HG03025 (cell line): Measurements from ENCODE around the gene NRF1.
"Not testable (repeated sequence)": the region's sequence is repeated elsewhere in the genome, so short reads cannot be mapped to it uniquely, and the experiment has no call there.

Source experiments
- ATAC-seq: cut with Tn5 transposase; IDR thresholded peaks from one replicate; pipeline ENCODE4 v1.9.1; 2021; ENCODE audit warnings: mild to moderate bottlenecking, moderate library complexity; ENCODE audit not compliant: unreplicated experiment, low FRiP score

The NRF1 gene

GRCh38 chr7:129611246-129612111, at the start of gene NRF1:
Gene NRF1 (plus strand): TSS chr7:129611720. CDS start chr7:129657352, 45,632 bp downstream.
- peak; percentile 73 for ATAC-seq

- not testable (repeated sequence) for ATAC-seq
Observed at GRCh38 chr7:129566323-129566722, 45.2 kb upstream of the NRF1 start.

- no peak for ATAC-seq
Observed at GRCh38 chr7:129567377-129567776, 44.1 kb upstream of the NRF1 start.

- ATAC-seq: no peak
Observed at GRCh38 chr7:129568240-129568639, 43.3 kb upstream of the NRF1 start.

GRCh38 chr7:129569326-129569725, 42.2 kb upstream of the NRF1 start:
- no peak for ATAC-seq

GRCh38 chr7:129569811-129570215, 41.7 kb upstream of the NRF1 start:
- no peak for ATAC-seq

GRCh38 chr7:129571201-129571600, 40.3 kb upstream of the NRF1 start:
- ATAC-seq: no peak

GRCh38 chr7:129572205-129572604, 39.3 kb upstream of the NRF1 start:
- ATAC-seq: no peak

- ATAC-seq: no peak
Observed at GRCh38 chr7:129574487-129574886, 37.0 kb upstream of the NRF1 start.

- ATAC-seq: no peak
Observed at GRCh38 chr7:129575699-129576098, 35.8 kb upstream of the NRF1 start.

GRCh38 chr7:129576138-129576537, 35.4 kb upstream of the NRF1 start:
- no peak for ATAC-seq

GRCh38 chr7:129578829-129579228, 32.7 kb upstream of the NRF1 start:
- no peak for ATAC-seq

- not testable (repeated sequence) for ATAC-seq
Observed at GRCh38 chr7:129586179-129586578, 25.3 kb upstream of the NRF1 start.

- ATAC-seq: no peak
Observed at GRCh38 chr7:129588268-129588667, 23.3 kb upstream of the NRF1 start.

GRCh38 chr7:129591868-129592267, 19.7 kb upstream of the NRF1 start:
- ATAC-seq: no peak

- ATAC-seq: not testable (repeated sequence)
Observed at GRCh38 chr7:129596386-129596785, 15.1 kb upstream of the NRF1 start.

- no peak for ATAC-seq
Observed at GRCh38 chr7:129597672-129598071, 13.8 kb upstream of the NRF1 start.

- ATAC-seq: no peak
Observed at GRCh38 chr7:129599174-129599573, 12.3 kb upstream of the NRF1 start.

GRCh38 chr7:129603594-129603993, 7.9 kb upstream of the NRF1 start:
- not testable (repeated sequence) for ATAC-seq

GRCh38 chr7:129604021-129604420, 7.5 kb upstream of the NRF1 start:
- not testable (repeated sequence) for ATAC-seq

GRCh38 chr7:129604713-129605437, 6.6 kb upstream of the NRF1 start:
- no peak for ATAC-seq
